GM12864 (cell line): Measurements from ENCODE around the gene FOXL3.

Experiments
- DNase-seq: peaks from one replicate; pipeline ENCODE4 v3.0.0-alpha.2; 2011; ENCODE audit warnings: low read depth
- H3K4me3 ChIP-seq: 2 replicates; pipeline ENCODE4 v1.5.1; 2011; ENCODE audit warnings: mild to moderate bottlenecking, low read depth, low read length, control low read depth
- CTCF ChIP-seq: IDR thresholded peaks from 2 replicates; pipeline ENCODE4 v1.5.1; 2011; ENCODE audit warnings: low read depth, mild to moderate bottlenecking, moderate library complexity, low read length, control low read depth, inconsistent platforms; ENCODE audit errors: missing control alignments

Gene FOXL3

GRCh38 chr7:246451-246850 lies 43.5 kb upstream of the FOXL3 start:
- no peak for TF ChIP-seq CTCF
- DNase-seq: no peak
- H3K4me3 ChIP-seq: no peak overlapping the region

- no peak for TF ChIP-seq CTCF
- H3K4me3 ChIP-seq: no peak overlapping the region
- no peak for DNase-seq
Measured at GRCh38 chr7:247181-247580, 42.8 kb upstream of the FOXL3 start.

GRCh38 chr7:247636-248035 lies 42.3 kb upstream of the FOXL3 start:
- no peak for TF ChIP-seq CTCF
- no peak for DNase-seq
- H3K4me3 ChIP-seq: no peak overlapping the region

- DNase-seq: no peak
- TF ChIP-seq CTCF: no peak
- no peak overlapping the region for H3K4me3 ChIP-seq
Measured at GRCh38 chr7:248732-249435, 41.1 kb upstream of the FOXL3 start.

GRCh38 chr7:249989-250388 lies 40.0 kb upstream of the FOXL3 start:
- DNase-seq: no peak
- TF ChIP-seq CTCF: no peak
- no peak overlapping the region for H3K4me3 ChIP-seq

- TF ChIP-seq CTCF: no peak
- no peak overlapping the region for H3K4me3 ChIP-seq
- DNase-seq: no peak
Measured at GRCh38 chr7:250523-250922, 39.4 kb upstream of the FOXL3 start.

- DNase-seq: no peak
- no peak overlapping the region for H3K4me3 ChIP-seq
- TF ChIP-seq CTCF: no peak
Measured at GRCh38 chr7:251005-251404, 39.0 kb upstream of the FOXL3 start.
